DOHH2 (cell line): Measurements from ENCODE around the gene KCNQ1.

Source experiments
- CTCF ChIP-seq: fragments of 200-600 bp; sonication (generic); IDR thresholded peaks from one replicate; pipeline ENCODE4 v1.5.1; 2014; ENCODE audit warnings: antibody characterized with exemption, mild to moderate bottlenecking, low read depth, low read length; ENCODE audit not compliant: poor library complexity, severe bottlenecking
- EZH2phosphoT487 ChIP-seq: fragments of 200-600 bp; sonication (generic); IDR thresholded peaks from 2 replicates; pipeline ENCODE4 v1.6.1; 2017; ENCODE audit warnings: borderline replicate concordance, mild to moderate bottlenecking, antibody characterized with exemption, low read length, moderate library complexity, mixed read lengths

DNA sequence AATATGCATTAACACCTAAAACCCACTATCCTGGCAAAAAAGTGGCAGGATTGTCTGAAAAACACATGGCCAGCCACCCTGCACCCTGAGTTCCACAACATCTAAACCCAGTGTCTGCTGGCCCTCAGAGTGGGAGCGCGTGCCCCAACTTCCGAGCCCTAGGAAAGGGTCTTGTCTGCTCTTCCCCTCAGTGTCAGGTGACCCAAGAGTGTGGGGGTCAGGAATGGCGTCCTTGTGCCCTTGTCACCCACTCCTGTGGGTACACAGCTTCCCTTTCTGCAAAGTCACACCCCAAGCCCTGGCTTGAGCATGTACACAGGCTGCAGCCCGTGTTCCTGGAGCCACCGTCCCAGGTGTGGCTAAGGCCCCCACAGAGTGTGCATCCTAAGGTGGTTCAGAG lies 373.2 kb downstream of the KCNQ1 start:
- TF ChIP-seq CTCF (no peak), EZH2phosphoT487 (no peak)
